Measurements from ENCODE around the gene COASY.

The COASY gene

DNA sequence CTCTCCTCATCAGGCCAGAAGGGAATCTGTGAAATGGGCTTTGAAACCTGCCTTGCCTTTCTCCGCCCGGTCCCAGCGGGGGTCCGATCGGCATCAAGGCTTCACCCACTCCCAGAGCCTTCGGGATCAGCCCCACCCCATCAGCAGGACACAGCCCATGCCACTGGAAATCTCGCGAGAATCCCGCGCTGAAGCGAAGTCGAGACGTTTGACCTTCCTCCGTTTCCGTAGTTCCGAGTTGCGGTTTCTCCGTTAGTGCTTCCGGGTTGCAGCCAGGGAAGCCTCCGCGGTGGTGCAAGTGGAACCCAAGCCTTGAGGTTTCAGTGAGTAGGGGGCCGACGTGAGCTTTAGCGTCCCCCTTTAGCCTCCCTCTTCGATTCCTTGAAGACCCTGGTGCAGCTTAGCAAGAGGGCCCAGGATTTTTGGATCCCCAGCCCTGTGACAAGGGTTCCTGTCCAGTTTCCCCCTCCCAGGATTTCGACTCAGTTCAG is at the start of gene COASY:
TSS of gene COASY (plus strand) at position 252 of the 491 bp plus-strand sequence. CDS start 475 bp downstream, outside the sequence.
- peak; percentile 93 for DNase-seq

DNA sequence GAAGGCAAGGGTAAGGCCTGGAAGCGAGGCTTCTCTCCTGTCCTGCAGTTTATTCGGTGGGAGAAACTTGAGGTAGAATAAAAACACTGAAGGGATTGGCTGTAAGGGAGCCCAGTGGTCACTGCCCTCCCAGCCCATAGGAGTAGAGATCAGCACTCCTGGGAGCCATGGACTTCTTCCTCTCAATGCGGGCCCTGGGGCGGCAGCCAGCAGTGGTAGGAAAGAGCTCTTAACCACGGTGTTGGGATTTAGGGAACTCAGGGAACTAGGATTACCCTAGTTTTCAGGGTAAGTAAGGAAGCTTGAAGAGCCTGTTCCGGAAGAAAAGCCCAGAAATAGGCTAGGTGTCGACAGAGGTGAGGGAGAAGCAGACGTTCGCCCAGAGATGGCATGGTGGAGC is 49.7 kb upstream of the COASY start:
- no peak for DNase-seq

DNA sequence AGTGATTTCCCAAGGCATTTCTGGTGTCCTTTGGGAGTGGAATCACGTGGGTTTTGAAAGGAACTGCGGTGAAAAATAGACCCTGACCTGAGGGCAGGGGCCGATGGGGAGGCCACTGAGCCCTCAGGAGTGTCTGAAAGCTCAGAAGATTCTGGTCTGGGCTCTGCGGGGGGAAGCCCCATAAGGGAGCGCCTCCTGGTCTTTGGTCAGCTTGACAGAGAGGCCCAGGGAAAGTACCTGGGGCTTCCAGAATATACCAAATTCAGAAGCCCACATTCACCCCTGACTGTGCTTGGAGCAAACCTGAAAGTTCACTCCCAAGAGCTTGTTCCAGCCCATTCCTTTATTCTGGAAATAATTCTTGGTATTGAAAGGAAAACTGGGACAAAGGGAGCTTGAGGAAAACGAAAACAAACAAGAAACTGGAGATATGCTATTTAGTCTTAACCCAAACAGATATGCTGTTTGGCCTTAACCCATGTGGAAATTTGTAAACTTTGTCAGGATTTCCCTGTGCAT is 49.2 kb upstream of the COASY start:
- DNase-seq: no peak

DNA sequence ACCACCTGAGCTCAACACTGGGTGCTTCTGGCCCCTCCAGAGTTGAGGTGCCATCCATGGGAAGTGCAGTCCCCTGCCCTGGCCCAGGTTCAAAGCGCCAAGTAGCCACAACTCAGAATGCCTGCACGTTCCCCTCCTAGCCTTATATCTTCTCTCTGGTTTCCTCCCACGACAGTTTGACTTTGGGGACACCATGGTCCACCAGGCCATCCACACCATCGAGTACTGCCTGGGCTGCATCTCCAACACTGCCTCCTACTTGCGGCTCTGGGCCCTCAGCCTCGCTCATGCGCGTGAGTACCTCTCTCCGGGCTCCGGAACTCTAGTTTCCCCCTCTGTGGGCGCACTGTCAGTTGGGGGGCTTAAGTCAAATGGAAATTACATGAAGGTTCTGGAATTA is 48.3 kb upstream of the COASY start:
- no peak for DNase-seq

DNA sequence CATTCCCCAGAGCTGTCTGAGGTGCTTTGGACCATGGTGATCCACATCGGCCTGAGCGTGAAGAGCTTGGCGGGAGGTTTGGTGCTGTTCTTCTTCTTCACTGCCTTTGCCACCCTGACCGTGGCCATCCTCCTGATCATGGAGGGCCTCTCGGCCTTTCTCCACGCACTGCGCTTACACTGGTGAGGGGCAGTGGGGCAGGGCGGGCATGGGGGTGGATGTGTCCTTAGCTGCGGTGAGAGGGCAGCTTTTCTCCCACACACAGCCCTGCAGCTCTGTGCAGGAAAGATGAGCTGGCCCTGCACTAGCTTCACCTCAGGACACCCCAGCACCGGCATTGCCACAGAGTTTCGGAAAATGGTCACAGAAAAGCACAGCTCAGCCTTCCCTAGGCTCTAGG is 47.7 kb upstream of the COASY start:
- no peak for DNase-seq

DNA sequence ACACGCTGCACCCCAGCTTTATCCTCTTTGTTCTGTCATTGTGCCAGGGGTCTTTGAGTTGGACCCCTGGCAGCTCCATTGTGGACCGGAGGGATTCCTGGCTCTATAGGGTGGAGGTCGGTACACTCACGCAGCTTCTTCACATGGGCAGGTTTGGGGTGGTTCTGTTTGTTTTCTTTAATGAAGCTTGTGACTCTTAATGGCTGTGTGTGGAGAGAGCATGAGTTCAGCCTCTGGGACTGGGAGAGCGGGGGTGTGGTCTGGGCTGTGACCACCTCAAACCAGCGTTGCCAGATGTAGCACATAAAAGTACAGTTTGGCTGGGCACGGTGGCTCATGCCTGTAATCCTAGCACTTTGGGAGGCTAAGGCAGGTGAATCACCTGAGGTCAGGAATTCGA is 47.1 kb upstream of the COASY start:
- DNase-seq: no peak

DNA sequence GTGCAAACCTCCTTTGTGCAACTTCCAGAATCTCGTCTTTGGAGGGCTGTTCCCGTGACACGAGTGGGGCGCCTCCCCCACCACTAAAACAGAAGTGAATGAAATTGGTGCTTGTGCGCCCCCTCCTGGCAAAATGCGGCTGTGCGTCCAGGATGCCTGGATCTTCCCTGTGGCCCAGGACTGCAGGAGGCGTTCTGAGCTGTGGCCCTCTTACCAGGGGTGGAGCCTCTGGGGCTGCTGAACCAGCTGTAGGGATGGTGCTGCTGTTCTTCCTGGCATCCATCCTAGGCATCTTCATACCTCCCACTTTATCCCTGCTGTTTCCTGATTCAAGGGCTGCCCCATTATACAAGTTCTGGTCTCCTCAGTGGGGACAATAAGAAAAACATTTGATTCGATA is 44.4 kb upstream of the COASY start:
- peak; percentile 14 for DNase-seq

DNA sequence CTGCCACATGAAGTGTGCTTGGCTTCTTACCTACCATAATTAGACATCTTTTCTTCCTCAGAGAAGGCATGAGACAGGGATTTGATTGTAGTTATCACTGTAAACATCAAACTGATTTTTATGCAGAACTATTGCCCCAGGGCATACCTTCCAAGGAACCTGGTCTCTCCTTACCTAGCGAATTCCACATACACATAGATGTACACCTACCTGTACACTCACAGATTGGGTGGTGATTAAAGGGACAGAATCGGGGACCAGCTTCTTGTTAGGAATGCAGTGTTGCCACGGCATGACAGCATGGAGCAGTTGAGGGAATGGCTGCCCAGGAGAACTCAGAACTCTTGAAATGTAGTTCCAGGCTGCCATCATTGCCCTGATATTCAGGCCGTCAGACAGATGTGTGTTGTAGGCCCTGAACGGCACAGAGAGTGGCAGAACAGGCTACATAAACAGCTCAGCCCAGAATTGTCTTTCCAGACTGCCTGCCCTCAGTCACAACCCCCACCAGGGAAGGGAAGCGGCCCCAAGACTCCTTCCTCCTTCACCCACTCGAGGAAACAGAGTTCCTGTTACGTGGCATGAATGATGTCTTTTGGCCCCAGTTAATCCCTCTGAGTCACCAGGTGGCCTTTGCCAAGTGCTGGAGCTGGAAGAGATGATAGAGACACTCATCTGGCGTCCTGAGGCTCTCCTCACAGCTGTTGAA is 43.7 kb upstream of the COASY start:
- peak; percentile 31 for DNase-seq

DNA sequence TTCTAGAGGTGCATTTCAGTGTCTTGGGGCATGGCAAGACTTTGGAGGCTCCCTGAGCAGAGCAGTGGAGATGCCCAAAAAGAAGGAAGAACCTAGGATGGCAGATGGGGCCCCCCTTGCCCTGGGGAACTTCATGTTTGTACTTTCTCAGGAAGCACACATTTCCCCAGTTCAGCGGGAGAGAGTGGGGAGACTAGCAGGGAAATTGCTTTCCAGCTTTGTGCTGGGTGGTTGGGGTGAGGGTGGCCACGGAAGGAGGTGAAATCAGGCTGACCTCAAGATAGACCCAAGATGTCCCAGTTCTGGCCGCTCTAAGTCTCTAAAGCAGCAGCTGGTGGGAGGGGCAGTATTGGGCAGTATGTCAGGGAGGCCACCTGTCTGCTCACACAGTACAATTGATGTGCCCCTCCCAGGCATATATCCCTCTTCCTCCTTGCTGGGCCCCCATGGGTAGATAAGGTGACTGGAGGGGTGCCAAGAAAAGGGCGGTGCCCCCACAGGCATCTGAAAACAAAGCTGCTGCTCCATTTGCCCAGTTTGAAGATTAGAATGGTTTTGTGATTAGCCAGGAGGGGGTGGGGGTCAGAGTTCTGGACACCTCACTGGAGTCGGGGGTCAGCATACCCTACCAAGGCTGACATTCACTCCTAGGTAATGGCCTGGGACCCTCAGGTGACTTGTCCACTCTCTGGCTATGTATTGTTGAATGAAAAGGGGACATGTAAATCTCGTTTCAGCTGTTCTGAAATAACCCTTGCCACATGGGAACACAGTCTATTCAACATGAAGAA is 43.0 kb upstream of the COASY start:
- DNase-seq: no peak

DNA sequence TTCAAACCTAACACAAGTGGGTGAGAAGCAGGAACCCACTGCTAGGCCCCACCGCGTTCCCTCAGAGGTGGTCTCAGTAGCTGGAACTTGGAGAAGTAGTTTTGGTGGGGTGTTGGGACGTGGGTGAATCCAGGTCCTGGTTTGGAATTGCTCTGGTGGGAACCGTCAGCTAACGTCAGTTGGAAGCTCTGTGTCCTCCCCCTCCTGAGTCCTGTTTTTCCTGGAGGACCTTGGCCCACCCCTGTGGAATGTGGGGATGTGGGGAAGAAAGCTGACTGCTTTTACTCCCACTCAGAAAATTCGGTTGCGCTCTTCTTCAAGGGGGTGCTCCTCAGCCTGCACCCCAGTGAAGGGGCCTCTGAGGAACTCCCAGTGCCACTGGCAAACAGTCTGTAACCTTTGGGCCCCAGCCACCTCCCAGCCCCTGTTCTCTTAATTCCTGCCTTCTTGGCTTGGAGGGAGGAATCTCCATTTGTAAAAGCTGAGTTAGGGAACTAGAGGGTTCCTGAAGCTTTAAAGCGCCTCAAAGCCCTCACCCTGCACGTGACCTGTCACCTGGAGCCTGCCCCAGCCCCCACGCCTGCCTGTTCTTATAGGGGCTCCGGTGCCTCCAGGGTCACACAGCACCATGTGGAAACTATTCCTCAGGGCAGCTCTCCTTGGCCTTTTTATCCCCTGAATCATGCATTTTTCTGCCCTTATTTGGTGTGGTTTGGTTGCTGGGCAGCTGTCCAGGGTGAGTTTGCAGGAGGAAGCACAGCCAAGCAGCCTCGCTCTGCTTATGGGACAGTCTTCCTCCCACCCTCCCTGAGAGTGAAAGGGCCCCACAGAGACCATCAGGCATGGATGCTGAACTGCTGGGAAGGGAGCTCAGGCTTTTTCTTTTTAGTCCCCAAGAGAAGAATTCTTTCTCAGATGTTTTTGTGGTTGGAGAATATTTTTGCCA is 42.1 kb upstream of the COASY start:
- no peak for DNase-seq

DNA sequence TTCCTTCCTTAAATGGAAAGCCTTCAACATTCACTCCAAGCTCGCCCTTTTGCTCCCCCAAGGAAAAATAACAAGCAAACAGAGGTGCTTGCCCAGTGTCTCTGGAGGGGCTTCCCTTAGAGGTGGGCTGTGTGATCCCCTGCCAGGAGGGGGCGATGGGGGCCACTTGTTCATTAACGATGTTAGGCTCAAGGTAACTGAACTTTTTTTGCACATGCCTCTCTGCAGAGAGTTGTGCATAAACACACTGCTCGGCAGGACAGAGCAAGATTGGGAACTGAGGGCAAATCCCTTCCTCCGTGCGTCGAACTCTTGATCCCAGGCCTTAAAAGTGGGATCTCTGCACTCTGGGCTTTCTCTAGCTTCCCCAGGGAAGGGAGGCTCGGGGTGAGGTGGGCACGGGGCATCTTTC is 41.4 kb upstream of the COASY start:
- DNase-seq: no peak

DNA sequence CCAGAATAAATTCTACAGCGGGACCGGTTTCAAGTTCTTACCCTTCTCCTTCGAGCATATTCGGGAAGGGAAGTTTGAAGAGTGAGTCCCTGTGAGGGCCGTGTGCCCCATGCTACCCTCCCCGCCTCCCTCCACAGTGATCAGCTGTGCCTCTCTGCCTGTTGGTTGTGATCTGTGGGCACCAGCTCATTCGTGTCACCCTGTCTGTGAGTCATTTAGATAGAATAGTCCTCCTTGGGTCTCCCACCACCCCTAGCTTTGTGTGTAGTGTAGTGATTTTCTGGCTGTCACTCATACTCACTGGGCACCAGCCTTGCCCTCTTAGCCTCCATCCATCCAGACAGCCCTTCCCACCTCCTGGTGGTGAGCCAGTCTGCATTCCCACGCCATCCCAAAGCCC is 40.9 kb upstream of the COASY start:
- no peak for DNase-seq

DNA sequence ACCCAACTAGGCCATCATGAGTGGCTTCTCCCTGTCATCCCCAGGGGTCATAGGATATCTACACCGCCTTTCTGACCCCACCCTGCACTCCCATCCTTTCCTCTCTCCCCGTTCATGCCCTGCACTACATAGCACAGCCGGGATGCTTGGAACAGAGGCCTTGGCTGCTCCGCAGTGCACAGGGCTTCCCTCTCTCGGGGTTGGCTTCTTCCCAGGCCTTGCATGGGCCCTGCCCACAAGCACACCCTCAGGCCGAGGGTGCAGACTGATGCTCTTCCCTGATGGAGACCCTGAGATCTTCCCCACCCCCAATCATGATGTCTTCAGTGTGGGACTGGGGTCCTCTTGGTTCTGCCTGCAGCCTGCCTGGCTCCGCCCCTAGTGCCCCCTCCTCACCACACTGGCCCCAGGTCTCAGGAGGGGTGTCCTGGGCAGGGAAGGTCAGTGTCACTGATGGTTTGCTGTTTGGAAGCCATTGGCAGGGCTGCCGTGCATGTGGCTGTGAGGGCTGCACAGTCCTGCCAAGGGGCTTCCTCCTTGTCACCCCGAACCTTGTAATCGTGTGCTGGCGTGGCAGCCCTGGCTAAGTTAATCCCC is 40.2 kb upstream of the COASY start:
- no peak for DNase-seq

DNA sequence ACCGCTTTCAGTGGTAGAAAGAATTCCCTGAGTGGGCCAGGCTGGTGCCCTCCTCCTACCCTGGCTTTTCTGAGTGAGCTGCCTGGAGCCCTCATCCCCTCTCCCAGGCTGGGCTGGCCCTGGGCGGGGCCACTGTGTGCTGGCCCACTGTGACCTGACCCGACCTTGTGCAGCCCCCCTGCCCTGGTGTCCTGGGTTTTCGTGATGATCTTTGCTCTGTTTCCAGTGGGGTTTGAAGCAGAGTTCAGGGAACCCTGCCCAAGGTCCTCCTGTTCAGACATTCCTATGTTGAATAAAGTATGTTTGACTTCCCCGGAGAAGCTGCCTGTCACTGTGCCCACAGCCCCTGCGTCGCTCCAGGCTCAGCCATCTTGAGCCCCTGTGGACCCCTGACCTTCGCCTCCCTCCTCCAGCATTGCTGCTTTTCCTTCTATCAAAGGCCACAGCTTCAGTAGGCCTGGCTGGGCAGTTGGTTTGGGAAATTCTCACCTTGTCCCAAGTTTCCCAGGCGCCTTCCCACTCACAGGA is 39.6 kb upstream of the COASY start:
- no peak for DNase-seq

DNA sequence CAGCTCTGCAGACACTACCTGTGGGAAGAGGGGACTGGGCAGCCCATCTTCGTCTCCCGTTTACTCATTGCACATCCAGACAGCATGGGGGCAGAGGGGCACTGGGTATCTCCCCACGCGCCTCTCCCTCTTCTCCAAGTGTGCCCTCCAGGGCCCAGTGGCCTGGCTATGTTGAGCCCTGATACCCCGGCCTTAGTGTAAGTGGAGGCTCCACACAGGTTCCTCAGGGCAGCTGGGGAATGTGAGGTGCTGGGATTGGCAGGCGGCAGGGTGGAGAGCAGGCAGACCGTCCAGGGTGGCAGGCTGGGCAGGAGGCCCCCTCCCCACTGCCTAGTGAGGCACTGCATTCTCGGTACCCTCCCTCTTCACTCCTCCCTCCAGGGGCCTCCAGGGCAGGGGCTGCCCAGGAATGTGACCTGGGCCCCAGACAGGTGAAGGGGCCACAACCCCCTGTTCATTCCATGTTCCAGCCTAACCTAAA is 39.1 kb upstream of the COASY start:
- DNase-seq: no peak

DNA sequence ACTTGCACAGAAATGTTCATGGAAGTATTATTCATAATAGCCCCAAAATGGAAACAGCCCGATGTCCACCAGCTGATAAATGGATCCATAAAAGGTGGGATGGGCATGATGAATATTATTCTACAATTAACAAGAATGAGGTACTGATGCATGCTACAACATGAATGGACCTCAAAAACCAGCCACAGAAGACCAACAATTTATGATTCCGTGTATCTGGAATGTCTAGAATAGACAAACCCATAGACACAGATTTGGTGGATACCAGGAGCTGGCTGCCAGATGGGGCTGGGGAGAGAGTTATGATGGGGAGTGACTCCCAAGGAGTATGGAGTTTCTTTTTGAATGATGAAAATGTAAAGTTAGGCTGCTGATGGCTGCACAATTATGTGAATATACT is 36.7 kb upstream of the COASY start:
- DNase-seq: no peak

DNA sequence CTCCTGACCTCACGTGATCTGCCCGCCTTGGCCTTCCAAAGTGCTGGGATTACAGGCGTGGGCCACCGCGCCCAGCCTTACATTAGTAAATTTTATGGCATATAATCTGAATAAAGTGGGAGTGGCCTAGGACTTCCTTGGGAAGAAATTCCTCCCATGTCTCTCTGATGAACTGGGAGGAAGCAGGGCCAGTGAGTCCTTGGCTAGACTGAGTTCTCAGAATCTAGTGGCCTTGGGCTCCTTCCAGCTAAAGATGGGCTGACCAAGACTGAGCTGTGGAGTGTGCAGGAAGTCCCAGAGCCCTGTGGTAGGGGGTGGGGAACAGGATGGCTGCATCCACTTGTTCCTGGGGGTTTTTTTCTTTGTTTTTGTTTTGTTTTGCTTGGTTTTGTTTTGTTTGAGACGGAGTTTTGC is 35.9 kb upstream of the COASY start:
- DNase-seq: no peak

DNA sequence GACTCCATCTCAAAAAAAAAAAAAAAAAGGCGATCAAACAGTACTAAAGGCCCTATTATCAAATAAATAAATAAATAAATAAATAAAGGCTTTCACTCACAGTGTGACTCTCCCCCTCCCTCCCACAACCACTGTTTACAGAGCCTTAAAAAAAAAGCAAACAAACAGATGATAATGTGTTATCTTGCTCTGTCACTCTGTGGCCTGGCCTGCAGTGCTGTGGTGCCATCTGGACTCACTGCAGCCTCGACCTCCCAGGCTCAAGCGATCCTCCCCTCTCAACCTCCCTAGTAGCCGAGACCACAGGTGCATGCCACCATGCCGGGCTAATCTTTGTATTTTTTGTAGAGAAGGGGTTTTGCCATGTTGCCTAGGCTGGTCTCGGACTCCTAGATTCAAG is 34.0 kb upstream of the COASY start:
- DNase-seq: no peak

DNA sequence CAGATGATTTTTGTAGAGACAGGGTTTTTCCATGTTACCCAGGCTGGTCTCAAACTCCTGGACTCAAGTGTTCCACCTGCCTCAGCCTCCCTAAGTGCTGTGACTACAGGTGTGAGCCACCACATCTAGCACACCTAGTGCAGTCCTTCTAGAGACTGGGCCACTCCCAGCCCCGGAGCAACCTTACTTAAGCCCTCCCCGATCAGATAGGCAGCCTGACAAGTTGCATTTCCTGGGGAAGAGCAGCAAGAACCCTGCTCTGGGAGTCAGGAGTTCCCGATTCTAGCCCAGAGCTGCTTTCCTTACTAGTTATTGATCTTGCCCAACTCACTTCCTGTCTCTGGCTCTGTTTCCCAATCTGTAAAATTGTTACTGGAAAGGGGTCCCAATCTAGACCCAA is 32.9 kb upstream of the COASY start:
- no peak for DNase-seq

DNA sequence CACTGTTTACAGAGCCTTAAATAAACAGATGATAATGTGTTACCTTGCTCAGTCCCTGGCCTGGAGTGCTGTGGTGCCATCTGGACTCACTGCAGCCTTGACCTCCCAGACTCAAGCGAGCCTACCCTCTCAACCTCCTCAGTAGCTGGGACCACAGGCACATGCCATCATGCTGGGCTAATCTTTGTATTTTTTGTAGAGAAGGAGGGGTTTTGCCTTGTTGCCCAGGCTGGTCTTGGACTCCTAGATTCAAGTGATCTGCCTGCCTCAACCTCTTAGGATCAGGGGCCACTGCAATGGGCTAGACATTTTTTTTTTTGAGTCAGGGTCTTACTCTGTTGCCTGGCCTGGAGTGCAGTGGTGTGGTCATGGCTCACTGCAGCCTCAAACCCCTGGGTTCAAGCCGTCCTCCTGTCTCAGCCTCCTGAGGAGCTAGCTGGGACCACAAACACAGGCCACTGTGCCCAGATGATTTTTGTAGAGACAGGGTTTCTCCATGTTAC is 30.9 kb upstream of the COASY start:
- no peak for DNase-seq

DNA sequence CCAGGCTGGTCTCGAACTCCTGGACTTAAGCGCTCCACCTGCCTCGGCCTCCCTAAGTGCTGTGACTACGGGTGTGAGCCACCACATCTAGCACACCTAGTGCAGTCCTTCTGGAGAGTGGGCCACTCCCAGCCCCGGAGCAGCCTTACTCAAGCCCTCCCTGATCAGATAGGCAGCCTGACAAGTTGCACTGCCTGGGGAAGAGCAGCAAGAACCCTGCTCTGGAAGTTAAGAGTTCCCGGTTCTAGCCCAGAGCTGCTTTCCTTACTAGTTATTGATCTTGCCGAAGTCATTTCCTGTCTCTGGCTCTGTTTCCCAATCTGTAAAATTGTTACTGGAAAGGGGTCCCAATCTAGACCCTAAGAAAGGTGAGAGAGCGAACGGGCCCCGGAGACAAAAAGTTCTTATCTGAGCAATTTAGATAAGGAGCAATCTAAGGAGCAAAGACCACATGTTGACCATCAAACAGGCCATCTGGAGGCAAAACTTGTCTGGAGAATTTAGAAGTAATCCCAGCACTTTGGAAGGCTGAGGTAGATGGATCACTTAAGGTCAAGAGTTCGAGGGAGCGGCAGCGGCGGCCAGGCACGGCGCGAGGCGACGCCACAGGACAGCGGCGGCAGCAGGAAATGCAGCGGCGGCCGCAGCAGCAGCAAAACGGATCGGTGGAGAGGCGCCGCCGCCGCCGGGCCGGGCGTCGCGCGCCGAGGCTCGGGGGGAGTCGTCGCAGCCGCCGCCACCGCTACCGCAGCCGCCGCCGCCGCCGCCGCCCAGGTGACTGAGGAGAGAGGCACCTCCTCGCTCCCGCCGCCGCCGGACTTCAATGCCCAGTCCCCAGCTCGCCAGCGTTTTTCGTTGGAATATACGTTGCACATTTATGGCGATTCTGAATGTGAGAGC is 30.2 kb upstream of the COASY start:
- DNase-seq: no peak
